GM20000 (cell line): ENCODE measurements around the gene C1orf21.

Source experiments
- DNase-seq: peaks from one replicate; pipeline ENCODE4 v3.0.0; 2012; ENCODE audit warnings: low spot score
- CTCF ChIP-seq: IDR thresholded peaks from 2 replicates; pipeline ENCODE4 v1.5.1; 2012; ENCODE audit warnings: mild to moderate bottlenecking, control low read depth; ENCODE audit errors: extremely low read depth, missing control alignments

The C1orf21 gene

GRCh38 chr1:184433956-184434502 is 47.2 kb downstream of the C1orf21 start:
- no peak for DNase-seq
- no peak for TF ChIP-seq CTCF

GRCh38 chr1:184437291-184437690 is 50.5 kb downstream of the C1orf21 start:
- no peak for TF ChIP-seq CTCF
- no peak for DNase-seq

GRCh38 chr1:184438363-184438762 is 51.5 kb downstream of the C1orf21 start:
- no peak for DNase-seq
- TF ChIP-seq CTCF = no peak

GRCh38 chr1:184442260-184442659 is 55.4 kb downstream of the C1orf21 start:
- no peak for TF ChIP-seq CTCF

GRCh38 chr1:184443201-184443600 is 56.4 kb downstream of the C1orf21 start:
- no peak for TF ChIP-seq CTCF

More at GRCh38 chr1:184442260-184442659, 55.4 kb downstream of the C1orf21 start:
- DNase-seq = no peak

GRCh38 chr1:184443624-184444023 is 56.8 kb downstream of the C1orf21 start:
- TF ChIP-seq CTCF = no peak

More at GRCh38 chr1:184443201-184443600, 56.4 kb downstream of the C1orf21 start:
- no peak for DNase-seq

GRCh38 chr1:184445997-184446396 is 59.2 kb downstream of the C1orf21 start:
- DNase-seq = no peak
- no peak for TF ChIP-seq CTCF

More at GRCh38 chr1:184443624-184444023, 56.8 kb downstream of the C1orf21 start:
- no peak for DNase-seq
